Dedifferentiated amniotic fluid mesenchymal stem cell (primary cell): Measurements from ENCODE around the gene RETREG1.
A peak's percentile ranks its signal among the peaks of the same experiment; 100 is the strongest.
"Not testable (repeated sequence)": the region's sequence is repeated elsewhere in the genome, so short reads cannot be mapped to it uniquely, and the experiment has no call there.

Experiments used
- DNase-seq: peaks from one replicate; pipeline ENCODE4 v3.0.0-alpha.2; 2016; ENCODE audit errors: extremely low spot score

Gene RETREG1

DNA sequence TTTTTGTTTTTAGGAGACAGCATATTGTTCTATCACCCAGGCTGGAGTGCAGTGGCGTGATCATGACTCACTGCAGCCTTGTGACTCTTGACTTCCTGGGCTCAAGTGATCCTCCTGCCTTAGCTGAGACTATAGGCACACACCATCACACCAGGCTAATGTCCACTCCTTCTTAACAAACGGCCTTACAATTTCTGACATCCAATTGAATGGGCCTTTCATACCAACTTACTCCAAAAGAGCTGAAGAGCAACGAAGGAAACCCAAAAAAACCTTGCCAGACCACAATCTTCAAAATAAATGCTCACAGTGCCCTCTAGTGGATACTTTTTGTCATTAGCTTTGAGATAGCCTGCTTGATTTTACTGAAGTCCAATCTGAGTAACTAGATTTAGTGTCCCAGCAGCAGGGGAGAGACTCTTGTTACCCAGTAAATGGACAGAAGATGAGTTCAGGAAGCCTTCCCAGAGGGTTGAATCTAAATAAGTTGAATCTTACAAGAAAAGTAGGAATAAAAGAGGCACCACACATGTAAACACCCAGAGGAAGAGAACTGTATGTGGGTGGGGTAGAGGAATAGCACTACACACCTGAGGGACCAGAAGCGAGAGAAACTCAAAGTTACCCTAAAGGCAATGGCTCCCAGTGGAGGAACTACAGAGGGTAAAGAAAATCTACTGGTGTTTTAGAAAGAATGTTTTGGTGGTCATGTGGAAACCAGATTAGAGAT lies 160.5 kb downstream of the RETREG1 start:
- DNase-seq, result peak; percentile 52

DNA sequence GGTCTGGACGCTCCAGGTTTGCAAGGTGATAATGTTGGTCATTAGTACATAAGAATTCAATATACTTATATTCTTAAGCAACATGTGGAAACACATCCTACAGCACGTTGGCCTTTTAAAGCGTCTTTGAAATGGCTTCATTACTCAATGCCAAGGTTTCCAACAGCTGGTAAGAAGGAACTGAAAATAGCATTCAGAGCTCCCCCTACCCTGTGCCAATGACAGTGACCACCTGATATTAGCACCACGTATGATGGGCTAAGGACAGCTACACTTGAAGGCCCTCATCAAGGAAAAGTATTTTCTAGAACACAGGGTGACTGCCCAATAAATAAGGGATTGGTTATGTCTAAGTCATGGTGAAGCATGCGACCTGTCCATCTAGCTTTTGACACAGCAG lies 161.1 kb downstream of the RETREG1 start:
- no peak for DNase-seq

- DNase-seq, result no peak
Measured at GRCh38 chr5:16454686-16455085, 162.1 kb downstream of the RETREG1 start.

GRCh38 chr5:16453609-16454008 lies 163.2 kb downstream of the RETREG1 start:
- DNase-seq, result no peak

GRCh38 chr5:16450163-16450562 lies 166.6 kb downstream of the RETREG1 start:
- no peak for DNase-seq

DNA sequence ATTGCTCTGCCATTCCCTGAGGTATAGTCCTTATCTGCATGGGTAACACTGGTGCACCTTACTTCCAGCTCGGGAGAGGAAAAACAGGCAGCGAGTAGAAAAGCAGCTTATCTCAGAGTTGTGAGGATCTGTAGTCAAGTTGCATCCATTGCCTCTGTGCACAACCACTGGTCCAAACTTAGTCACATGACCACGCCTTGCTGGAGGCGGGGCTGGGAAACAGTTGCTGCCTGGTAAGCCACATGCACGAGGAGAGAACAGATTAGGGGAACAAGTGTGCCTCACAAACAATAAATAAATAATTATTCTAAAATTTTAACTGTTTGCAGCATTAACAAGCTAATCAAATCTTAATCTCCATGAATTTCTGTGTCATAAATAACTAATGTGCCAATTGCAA lies 169.8 kb downstream of the RETREG1 start:
- DNase-seq, result no peak

GRCh38 chr5:16437977-16438376 lies 178.8 kb downstream of the RETREG1 start:
- DNase-seq, result no peak

DNA sequence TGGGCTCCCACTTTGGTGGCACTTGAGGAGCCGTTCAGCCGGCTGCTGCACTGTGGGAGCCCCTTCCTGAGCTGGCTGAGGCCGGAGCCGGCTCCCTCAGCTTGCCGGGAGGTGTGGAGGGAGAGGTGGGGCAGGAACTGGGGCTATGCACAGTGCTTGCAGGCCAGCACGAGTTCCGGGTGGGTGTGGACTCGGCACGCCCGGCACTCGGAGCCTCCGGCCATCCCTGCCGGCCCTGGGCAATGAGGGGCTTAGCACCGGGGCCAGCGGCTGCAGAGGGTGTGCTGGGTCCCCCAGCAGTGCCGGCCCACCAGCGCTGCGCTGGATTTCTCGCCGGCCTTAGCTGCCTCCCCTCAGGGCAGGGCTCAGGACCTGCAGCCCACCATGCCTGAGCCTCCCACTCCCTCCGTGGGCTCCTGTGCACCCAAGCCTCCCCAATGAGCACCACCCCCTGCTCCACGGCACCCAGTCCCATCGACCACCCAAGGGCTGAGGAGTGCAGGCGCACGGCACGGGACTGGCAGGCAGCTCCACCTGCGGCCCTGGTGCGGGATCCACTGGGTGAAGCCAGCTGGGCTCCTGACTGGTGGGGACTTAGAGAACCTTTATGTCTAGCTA lies 180.6 kb downstream of the RETREG1 start:
- not testable (repeated sequence) for DNase-seq

GRCh38 chr5:16431490-16431889 lies 185.3 kb downstream of the RETREG1 start:
- no peak for DNase-seq

- DNase-seq, result no peak
Measured at GRCh38 chr5:16430349-16431089, 186.3 kb downstream of the RETREG1 start.

DNA sequence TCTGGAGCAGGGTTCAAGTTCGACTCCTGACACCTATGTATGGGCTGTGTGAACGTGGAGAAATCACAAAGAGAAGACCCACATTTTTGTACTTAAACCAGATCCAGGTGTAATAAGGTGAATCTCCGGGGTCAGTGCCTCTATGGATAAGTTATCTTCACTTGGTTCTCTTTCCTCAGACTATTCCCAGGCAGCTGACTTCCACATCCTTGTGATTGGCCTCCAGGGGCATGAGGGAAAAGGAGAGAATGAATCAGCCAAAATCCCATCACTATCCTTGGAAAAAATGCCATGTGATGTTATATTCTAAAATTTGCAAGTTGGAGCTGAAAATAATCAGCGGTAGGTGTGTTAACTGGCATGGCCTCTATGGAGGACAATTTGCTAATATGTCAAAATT lies 188.4 kb downstream of the RETREG1 start:
- DNase-seq, result no peak

DNA sequence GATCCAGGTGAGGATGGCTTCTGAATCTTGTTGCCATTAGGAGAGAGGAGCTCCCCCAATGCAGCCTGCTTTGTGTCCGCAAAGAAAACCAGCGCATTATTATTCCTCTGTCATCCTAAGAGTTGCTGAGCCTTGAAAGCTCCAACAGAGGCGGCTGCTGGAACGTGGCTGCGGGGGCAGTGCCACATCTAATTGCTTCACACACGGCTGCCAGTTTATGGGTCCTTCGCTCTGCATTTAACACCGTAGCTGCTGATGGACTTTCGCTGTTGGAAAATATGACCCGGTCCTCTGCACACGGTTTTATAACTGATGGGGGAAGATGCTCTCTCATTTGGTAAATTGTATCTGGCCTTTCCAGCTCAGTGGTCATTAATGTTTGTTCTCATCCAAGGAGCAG lies 189.2 kb downstream of the RETREG1 start:
- DNase-seq, result no peak
